ENCODE measurements around the gene NEBL.

The NEBL gene

DNA sequence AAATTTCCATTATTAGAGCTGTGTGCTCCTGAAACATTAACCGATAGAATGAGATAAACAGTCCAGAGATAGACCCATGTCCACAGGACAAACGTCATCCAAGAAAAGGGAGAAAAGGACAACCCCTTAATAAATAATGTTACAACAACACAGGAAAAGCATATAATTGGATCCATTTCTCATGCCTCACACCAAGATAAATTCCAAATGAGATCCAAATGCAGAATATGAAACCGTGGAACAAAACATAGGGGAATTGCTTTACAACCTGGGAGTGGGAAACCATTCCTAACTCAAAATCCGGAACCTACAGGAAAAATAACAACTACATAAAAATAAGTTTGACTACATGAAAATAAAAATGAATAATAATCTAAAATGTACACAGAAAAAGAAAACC is 22.4 kb upstream of the NEBL start:
- no peak for FAIRE-seq
- no peak for TF ChIP-seq POLR2A (IDR thresholded peaks at IDR 0.05; ENCODE audit: low read depth, low read length)

DNA sequence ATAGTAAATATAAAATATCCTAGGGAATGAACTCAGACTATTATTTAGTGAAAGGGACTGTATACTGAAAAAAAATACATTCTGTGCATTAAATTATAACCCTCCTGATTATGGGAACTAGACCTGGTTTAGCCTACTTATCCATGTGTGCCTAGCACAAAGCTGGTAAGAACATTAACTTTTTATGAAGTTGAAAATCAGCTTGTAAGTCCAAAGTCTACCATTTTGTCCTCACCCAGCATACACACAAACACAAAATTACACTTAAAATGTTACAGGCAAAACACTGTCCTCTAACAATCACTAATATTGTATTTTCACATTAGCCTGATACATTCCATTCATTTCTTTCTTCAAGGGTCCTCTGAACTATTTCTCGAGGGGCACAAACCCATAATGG is 19.9 kb upstream of the NEBL start:
- no peak for FAIRE-seq

More for the DNA sequence above, 22.4 kb upstream of the NEBL start:
- DNase-seq (ENCODE audit: insufficient read length, low spot score), result no peak

DNA sequence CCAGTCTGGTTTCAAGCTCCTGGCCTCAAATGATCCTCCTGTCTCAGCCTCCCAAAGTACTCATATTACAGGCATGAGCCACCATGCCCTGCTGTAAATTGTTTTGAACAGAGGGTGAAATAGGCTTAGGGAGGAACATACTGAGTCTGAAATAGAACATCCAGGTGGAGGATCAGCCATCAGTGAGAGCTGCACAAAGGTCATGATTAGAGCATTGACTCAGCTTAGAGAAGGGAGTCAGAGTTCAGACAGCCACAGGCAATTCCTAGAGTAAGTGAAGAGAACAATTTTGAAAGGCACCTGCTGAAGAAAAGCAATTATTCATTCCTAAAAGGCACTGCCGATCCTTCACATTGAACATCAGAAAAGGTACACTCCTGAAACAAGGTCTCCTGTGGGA is 15.9 kb upstream of the NEBL start:
- no peak for TF ChIP-seq POLR2A (IDR thresholded peaks at IDR 0.05; ENCODE audit: low read depth, low read length)
- FAIRE-seq (no peak), DNase-seq (ENCODE audit: insufficient read length, low spot score) (no peak)

More for the DNA sequence above, 19.9 kb upstream of the NEBL start:
- no peak for DNase-seq (ENCODE audit: insufficient read length, low spot score)
- TF ChIP-seq POLR2A (IDR thresholded peaks at IDR 0.05; ENCODE audit: low read depth, low read length), result no peak

DNA sequence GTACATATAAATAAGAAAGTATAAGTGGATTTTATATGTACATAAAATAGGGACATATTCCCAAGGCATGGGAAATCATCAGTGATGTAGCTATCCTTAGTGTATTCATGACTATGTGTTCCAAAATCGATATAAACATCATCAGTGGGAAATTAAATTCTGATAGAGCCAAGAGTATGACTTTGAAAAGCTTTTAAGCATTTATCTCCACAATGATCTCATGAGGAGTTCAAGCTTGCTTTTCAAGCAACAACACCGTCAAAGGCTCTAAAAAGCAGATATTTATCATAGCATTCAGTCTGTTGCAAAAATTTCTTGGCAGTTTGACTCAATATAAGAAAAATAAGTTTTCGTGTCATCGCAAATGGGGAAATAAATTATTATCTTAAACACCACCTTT is 14.5 kb upstream of the NEBL start:
- DNase-seq (ENCODE audit: insufficient read length, low spot score) (no peak), FAIRE-seq (no peak)
- TF ChIP-seq POLR2A (IDR thresholded peaks at IDR 0.05; ENCODE audit: low read depth, low read length), result no peak

DNA sequence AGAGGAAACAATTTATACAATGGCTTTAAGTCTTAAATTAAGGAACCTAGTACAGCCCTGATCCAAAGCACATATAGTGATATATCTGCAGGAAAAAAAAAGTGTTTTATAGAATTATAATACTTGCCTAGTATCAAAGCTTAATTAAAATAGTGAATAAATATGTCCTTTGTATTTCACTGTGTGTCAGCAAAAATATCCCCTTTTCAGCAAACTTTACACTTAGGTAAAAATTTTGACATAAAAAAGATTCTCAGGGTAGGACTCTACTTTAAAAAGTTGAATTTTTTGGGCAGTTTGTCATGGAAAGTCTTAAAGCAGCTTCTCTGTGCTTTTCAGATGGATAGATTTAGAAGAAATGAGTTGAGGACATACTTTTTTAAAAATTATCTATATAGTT is 12.7 kb upstream of the NEBL start:
- FAIRE-seq (no peak), DNase-seq (ENCODE audit: insufficient read length, low spot score) (no peak)
- TF ChIP-seq POLR2A (IDR thresholded peaks at IDR 0.05; ENCODE audit: low read depth, low read length), result no peak

DNA sequence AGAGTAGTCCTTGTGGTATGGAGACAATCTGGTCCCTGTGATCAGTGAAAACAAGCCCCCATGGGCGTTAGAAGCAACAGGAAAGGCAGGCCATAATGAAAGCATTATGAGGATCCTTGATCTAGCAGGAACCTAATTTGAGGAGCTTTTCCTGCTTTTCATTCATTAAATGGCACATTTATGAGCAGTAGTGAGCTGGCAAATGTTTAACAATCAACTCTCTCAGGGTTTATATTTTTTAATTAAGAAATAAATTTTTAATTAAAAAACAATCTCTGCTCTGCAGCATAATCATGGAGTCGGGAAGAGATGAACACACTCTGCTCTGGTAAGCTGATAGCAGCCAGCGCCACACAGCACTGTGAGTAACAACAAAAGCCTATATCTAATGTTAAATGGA is 11.3 kb upstream of the NEBL start:
- no peak for DNase-seq (ENCODE audit: insufficient read length, low spot score)
- TF ChIP-seq POLR2A (IDR thresholded peaks at IDR 0.05; ENCODE audit: low read depth, low read length), result no peak
- FAIRE-seq, result no peak

DNA sequence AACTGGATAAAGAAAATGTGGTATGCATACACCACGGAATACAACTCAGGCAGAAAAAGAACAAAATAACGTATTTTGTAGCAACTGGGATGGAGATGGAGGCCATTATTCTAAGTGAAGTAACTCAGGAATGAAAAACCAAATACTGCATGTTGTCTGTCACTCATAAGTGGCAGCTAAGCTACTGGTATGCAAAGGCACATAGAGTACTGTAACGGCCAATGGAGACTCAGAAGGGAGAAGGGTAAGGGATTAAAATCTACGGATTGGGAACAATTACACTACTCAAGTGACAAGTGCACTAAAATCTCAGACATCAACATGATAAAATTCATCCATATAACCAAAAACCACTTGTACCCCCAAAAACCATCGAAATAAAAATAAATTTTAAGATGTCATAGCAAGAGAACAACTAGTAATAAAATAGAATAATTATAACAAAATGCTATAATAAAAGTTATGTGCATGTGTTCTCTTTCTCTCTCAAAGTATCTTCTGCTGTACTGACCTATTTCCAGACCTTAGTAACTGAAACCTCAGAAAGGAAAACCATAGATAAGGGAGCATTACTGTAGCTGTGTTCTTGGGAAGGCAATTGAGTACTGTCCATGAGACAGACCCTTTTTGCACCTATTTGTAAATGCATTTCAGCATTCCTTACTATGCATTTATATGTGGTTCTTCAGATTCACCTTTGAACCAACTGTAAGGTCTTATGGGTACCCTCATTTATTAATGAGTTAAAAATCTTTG is 6.7 kb upstream of the NEBL start:
- FAIRE-seq (no peak), DNase-seq (ENCODE audit: insufficient read length, low spot score) (no peak)
- TF ChIP-seq POLR2A (IDR thresholded peaks at IDR 0.05; ENCODE audit: low read depth, low read length), result no peak

DNA sequence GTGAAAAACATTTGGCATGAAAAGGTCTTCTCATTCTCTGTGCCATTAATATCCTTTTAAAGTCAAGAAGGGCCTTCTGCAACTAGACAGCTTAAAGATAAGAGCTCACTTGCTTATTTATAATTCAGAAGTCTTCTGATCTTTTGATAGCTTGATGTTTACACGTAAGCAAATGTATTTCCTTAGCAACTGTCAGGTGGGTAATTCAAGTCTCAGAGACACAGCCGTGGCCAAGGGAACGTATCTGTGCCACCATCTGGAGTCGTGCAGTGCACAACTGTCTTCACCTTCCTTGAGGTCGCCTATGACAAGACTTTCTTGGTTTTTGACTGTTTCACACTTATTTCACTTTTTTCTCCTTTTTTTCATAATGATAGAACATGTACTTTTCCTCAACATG is 4.0 kb upstream of the NEBL start:
- FAIRE-seq (no peak), DNase-seq (ENCODE audit: insufficient read length, low spot score) (no peak)
- TF ChIP-seq POLR2A (IDR thresholded peaks at IDR 0.05; ENCODE audit: low read depth, low read length), result no peak

DNA sequence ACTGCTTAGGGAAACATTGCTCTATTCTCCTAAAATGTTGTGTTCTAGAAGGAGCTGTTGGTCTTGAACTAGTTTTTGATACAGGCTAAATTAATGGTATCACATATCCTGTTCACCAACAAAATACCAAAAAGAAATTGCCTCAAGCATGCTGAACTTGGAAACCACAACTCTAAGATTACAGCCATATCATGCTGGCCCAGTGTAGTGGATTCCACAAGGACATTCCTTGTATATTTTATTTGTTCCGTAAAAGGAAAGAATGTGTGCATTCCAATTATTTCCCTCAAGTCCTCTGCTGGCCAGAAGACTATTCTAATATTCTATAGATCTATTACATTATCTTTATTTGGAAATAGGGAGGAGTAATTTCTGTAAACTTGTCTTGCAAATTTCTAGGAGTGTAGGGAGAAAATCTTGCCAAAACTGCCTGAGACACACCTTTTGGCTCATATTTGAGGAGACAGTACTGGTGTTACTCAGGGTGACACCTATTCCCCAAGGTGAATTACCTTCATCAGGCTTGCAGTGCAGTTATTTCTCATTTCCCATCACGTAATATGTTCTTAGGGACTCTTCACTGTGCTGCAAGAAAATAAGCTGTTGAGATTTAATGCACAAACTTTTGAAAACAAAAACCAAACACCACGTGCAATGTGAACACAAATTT is 1.9 kb upstream of the NEBL start:
- DNase-seq (ENCODE audit: insufficient read length, low spot score) (no peak), FAIRE-seq (no peak)
- TF ChIP-seq POLR2A (IDR thresholded peaks at IDR 0.05; ENCODE audit: low read depth, low read length), result no peak

DNA sequence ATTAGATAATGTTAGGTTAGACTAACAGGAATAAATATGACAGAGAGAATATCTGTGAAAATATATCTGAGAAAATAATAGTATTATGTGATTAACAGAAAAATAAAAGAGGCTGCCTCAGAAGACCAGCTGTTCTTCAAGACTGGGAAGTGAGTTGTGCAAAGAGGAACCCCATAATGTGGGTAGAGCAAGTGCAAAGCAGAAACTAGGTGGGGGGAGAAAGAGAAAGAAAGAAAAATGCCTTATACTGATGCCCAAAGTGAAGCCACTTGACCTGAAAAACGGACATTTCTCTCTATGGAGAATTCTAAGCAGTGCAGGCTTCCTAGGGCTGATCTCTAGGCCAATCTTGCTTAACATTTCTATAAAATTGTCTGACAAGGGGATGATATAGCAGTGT is 3.8 kb downstream of the NEBL start:
- no peak for TF ChIP-seq POLR2A (IDR thresholded peaks at IDR 0.05; ENCODE audit: low read depth, low read length)
- DNase-seq (ENCODE audit: insufficient read length, low spot score) (no peak), FAIRE-seq (no peak)

DNA sequence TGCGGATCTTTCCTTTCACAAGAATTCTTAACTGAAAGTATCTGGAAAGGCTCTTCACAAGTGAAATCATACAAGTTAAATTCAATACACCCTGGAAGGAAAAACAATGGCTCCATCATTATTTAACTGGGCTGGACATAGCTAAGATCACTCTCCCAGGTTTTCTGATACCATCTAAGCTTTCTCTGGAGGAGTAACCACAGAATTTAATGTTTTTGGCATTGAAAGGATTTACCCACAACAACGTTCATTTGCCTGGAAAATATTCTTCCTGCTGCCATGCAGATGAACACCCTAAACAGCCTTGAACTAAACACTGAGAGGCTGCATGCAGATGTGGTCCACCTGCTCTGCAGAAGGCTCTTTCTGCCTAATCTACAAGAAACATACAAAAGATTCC is 4.3 kb downstream of the NEBL start:
- no peak for DNase-seq (ENCODE audit: insufficient read length, low spot score)
- no peak for TF ChIP-seq POLR2A (IDR thresholded peaks at IDR 0.05; ENCODE audit: low read depth, low read length)
- FAIRE-seq, result no peak

DNA sequence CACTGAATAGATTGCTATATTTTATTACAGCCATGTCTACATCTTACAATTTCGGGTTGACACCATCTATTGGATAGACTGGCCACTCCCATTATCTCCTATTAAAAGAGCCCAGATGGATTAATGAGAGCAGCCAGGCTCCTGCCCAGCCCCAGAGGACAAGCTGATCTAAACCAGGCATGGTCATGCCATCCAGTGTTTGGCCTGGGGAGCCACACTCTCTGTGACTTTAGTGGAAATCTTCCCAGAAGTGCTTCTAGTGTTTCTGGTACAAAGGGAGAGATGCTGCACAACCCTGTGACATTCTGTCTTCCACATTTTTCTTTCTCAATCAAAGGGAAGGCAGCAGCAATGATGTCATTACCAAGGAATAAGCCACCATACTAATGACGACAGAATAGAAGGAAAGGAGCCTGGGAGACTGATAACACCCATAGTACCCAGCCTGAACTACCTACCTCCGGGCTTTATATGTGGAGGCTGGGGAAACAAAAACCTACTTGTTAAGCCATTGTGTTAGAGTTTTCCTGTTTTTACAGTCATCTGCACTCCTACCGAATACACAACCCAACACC is 5.0 kb downstream of the NEBL start:
- no peak for TF ChIP-seq POLR2A (IDR thresholded peaks at IDR 0.05; ENCODE audit: low read depth, low read length)
- DNase-seq (ENCODE audit: insufficient read length, low spot score), result no peak
- no peak for FAIRE-seq

DNA sequence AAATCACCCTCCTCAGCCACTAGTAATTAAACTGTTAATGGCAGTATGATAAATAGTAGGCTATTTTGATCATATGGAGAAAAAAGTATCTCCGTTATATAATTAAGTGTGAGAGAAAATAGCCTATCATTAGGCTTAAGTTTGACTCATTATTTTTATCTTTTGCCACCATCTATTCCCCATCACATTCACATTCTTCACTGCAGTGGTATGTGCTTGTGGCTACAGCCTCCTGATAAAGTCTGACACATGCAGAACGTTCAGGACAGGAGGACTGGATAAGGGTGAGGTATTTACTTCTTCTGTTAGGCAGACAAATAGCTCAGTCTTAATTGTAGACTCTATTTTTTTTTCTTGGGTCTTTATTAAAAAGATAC is 5.8 kb downstream of the NEBL start:
- FAIRE-seq (no peak), DNase-seq (ENCODE audit: insufficient read length, low spot score) (no peak)
- TF ChIP-seq POLR2A (IDR thresholded peaks at IDR 0.05; ENCODE audit: low read depth, low read length), result no peak

DNA sequence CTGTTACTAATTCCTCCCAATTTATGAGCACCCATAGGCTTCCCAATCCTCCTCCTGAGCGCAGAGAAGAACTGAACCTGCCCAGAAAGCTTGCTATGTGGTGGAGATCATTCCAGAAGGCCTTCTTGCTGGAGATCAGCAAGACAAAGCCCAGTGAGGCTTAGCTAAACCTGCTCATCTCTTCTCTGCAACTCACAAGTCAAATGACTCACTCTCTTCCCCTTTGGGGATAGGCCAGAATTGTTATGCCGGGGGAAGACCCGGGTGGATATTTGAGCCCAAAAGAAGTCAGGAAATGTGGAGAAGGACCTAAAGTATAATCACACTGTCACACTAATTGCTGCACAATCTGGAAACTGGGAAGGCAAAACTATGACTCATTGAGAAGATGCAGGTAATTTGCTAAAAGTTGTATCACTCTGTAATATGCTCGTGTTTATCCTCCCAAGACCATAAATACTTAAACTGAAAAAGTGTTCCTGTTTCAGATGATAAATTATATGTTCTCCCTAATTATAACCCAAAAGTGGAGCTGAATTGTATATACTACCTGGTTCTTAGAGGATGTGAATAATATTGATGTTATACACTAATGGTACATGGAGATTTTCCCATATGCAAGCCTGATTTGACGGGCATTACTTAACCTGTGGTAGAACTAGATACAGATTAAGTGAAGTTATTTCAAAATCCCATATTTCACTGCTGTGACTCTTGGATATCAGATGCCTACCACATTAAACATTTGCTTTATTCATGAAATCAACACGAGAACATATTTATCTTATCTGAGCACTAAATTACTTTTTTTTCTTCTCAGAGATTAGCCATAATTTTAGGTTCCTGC is 6.4 kb downstream of the NEBL start:
- TF ChIP-seq POLR2A (IDR thresholded peaks at IDR 0.05; ENCODE audit: low read depth, low read length), result no peak
- FAIRE-seq (no peak), DNase-seq (ENCODE audit: insufficient read length, low spot score) (no peak)
